Superior temporal gyrus (tissue), 1 donor: Measurements from ENCODE around the gene P4HB.

Experiments
- DNase-seq: peaks from one replicate; pipeline ENCODE4 v3.0.0-alpha.2; 2016; ENCODE audit errors: extremely low spot score

P4HB gene

DNA sequence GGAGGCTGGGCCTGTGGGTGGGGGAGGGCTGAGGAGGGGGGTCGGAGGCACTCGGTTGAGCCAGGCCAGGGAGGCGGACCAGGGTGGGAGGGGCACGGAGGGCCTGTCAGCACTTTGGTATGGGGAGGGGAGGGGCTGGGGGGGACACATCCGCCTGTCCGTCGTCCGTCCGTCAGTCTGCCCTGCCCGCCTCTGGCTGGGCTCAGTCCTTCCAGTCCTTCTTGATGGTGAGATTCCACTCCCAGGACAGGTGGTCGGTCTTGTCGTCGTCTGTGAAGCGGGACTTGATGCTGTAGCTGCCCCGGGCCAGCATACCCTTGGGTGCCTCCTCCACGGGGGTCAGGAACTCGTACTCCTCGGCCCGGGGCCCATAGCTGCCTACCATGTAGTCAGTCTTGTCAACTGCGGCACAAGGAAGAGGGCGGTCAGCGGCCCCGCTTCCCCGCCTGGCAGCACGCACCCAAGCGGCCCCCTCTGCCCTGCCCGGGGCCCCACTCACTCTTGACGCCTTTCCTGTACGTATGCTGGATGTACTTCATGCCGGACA is 8.4 kb upstream of the P4HB start:
- no peak for DNase-seq

DNA sequence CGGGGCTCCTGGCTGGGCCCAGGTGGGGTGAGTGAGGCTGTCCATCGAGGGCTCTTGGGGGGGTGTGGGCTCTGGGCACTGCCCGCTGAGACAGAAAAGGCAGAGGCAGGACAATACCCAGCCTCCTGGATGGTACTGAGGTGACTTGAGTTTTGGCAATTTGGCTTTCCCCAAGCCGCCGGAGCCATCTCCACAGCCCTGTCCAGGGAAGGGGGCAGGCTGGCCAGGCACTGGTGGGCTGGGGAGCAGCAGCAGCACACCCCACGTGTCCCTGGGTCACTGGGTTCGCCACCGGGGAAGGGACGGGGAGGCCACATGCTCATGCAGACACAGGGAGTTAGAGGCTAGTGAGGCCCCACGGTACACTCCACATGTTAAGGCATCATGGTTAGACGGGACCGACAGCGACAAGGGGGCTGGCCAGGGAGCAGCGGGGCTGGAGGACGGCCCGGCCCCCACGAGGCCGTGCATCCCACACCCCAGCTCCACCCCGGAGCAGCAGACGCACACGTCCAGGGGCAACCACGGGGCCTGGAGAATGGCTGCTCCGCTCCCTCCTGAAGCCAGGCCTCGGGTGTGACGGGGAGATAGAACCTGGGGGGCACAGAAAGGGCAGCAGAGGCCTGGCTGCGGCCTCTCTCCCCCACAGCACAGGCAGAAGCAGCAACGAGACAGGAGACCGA is 7.8 kb upstream of the P4HB start:
- DNase-seq: no peak

- no peak for DNase-seq
Observed at GRCh38 chr17:81867170-81867990, 7.0 kb upstream of the P4HB start.

DNA sequence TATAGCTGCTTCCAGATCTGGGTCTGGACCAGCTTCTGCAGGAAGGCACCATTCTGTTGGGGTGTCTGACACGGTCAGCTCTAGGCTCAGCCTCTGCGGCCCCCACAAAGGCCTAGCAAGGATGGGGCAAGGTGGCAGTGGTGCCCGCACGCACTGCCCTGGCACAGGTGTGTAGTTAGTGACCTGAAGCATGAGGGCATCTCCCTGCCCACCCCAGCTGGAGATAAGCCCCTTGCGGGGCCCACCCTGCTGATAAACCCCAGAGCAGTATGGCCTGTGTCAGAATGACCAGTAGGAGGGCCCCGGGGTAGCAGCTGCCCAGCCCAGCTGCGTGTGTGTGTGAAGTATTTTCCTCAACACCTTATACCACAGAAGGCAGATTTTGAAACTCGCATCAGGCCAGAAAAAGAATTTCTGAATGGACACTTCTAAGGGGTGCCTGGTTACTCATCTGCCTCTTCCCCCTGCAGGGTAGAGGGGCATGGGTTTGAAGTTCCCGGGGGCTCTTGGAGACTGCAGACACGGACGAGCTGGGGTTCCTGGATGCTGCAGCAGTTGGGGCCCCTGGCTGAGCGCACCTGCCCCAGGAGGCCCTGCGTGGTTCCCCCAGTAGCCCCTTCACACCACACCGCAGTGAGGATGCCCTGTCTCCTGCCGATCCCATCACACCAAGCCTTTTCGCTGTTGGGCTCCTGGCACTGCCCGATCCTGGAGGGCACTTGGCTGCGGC is 6.3 kb upstream of the P4HB start:
- no peak for DNase-seq

- DNase-seq: no peak
Observed at GRCh38 chr17:81865733-81866439, 5.6 kb upstream of the P4HB start.

DNA sequence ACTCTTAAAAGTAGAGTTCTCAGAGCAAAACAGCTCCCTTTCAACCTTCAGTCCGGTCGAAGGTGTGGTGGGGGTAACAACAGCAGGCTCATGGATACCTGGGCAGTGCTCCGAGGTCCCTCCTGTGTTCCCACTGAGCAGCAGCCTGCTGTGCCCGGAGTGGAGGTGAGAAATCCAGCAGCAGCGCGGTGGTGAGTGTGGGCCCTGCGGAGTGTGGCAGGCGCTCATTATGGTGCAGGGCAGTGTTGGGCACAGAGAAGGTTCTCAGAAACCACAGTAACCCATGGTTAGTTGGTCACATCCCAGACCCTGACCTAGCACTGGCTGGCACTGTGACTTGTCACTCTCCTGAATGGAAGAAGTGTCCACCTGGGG is 5.0 kb upstream of the P4HB start:
- DNase-seq: no peak

GRCh38 chr17:81863833-81864768 is 3.8 kb upstream of the P4HB start:
- DNase-seq: no peak

GRCh38 chr17:81863123-81863675 is 2.9 kb upstream of the P4HB start:
- DNase-seq: no peak

DNA sequence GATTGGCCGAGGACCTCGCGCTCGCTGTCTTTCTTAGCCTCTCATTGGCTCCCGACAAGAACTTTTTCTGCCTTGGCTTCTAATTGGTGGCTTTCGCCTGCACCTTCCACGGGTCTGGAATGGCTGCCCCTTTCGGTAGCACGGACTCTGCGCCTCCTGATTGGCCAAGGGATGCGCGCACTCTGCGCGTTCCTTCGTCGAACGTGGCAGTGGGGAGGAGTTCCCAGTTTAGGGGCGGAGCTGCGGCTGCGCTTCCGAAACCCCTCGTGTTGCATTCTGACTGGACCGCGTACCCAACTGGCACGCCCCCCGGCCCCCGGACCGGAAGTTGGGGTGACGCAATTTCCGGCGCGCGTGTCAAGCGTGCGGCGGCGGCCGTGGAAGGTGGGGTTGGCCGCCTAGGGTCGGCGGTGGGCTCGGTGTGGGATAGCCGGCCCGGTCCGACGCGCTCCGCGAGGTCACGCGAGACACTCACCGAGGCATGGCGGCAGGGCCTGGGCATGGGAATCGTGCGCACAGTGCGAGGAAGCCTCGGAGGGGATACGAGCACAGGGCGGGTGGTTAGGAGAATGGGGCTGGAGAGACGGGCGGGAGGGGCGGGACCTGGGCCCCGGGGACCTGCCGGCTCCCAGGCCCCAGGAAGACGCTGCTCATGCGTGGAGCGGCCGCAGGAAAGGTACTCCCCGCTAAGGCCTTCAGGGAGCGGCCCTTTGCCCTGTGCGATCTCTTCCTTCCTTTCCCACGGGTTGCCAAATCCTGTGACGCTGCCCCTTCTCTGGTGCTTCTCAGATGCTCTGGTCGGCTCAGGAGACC is 627 bp upstream of the P4HB start:
- DNase-seq: peak; percentile 100

DNA sequence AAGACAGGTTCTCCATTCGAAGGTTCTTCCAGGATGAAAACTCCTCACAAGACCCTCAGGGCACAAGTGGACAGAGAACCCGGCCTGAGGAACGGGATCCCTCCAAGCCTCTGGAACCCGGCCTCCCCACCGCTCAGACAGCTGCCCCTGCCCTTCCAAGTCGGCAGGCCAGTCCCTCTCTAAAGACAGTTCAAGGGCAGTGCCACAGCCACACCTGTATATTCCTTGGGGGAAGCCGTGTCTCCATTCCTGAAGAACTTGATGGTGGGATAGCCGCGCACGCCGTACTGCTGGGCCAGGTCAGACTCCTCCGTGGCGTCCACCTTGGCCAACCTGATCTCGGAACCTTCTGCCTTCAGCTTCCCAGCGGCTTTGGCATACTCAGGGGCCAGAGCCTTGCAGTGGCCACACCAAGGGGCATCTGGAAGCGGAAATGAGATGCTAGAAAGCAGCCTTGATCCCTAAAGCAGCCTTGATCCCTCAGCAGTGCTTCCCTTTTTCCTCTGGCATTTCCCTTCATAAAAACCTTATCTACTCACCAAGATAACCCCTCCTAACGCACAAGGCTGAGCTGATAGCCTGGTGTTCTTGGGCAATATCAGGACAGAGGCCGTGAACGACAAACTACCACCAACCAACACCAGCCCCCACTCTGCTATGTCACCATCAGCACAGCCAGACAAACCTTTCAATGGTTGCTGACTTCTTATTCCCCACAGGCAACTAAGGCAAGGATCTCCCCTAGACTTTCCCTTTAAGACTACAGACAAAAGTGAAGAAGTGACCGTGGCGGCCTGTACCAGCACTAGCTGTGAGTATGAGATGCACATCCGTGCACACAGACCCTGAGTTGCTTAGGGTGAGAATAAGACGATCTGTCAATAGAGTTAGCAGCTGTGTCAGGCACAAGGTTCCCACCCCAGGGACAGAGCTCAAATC is 1.1 kb downstream of the P4HB start:
- no peak for DNase-seq

GRCh38 chr17:81858170-81858966 is 2.0 kb downstream of the P4HB start:
- DNase-seq: no peak

DNA sequence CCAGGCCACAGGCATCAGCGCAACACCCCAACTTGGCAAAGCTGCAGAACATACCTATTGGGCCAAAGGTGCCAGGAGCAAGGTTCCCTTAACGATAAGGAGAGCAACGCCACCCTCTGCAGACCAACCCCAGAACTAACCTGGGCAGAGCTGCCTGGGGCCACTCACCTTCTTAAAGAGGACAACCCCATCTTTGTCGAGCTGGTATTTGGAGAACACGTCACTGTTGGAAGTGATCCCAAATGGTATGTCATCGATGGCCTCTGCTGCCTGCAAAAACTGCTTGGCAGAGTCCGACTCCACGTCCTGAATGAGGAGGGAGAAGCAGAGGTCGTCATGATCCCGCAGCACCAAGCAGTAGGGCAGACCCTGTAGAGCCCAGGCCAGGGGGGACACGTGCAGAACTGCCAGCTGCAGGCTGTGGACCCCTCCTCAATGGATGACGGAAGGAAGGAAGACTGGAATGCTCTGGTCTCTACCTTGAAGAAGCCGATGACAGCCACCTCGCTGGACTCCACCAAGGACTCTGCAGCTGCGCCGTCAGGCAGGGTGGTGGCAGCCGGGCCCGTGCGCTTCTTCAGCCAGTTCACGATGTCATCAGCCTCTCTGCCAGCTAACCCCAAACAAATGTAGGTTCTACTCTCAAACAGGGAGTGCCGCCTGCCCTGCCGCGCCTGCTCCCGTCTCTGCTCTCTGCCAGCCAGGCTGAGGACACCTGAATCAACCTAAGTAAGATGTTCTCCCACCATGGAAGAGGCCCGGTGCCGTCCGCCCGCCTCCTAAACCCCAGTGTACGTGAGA is 5.2 kb downstream of the P4HB start:
- DNase-seq: no peak

GRCh38 chr17:81852237-81852636 is 8.1 kb downstream of the P4HB start:
- DNase-seq: no peak

DNA sequence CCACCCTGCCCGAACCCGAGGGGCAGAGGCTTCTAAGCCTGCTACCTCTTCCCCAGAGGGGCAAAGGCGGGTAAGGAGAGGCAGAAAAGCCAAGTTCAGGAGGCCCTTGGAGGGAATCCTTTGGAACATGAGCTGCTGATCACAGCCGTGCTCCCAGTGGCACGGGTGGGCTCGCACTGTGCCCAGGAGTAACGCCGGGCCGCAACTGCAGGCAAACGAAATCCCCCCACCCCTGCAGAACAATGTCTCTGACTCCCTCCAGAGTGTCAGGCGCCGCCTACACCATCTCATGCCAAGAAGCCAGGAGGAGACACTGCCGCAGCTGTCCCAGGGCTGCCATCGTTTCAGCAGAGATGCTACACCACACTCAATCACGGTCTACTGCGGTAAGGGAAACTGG is 8.9 kb downstream of the P4HB start:
- DNase-seq: no peak

GRCh38 chr17:81849457-81849856 is 10.9 kb downstream of the P4HB start:
- no peak for DNase-seq
